Panc1 (cell line): ENCODE results near the gene ZBTB34.

ENCODE experiments used
- POLR2AphosphoS5 ChIP-seq: IDR thresholded peaks from 2 replicates; pipeline ENCODE4 v1.6.1; 2012; ENCODE audit warnings: mild to moderate bottlenecking, low read depth, low read length, moderate library complexity
- SIN3A ChIP-seq: IDR thresholded peaks from 2 replicates; pipeline ENCODE4 v1.6.1; 2012; ENCODE audit warnings: low read depth, mild to moderate bottlenecking, low read length, moderate library complexity, borderline replicate concordance; ENCODE audit not compliant: insufficient read depth
- TF ChIP-seq, protein P1 (sequence below): fragments of 450-650 bp; IDR thresholded peaks from 2 replicates; pipeline ENCODE4 v1.5.1; 2017; ENCODE audit warnings: mild to moderate bottlenecking

DNA sequence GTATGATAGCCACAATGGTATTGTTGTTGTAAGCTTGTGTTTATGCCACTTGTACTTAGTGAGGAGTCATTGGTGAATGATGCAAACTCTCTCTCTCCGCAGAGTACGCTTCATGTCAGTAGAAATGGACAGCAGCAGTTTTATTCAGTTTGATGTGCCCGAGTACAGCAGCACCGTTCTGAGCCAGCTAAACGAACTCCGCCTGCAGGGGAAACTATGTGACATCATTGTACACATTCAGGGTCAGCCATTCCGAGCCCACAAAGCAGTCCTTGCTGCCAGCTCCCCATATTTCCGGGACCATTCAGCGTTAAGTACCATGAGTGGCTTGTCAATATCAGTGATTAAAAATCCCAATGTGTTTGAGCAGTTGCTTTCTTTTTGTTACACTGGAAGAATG lies 18.8 kb downstream of the ZBTB34 start:
- TF ChIP-seq, protein P1, sequence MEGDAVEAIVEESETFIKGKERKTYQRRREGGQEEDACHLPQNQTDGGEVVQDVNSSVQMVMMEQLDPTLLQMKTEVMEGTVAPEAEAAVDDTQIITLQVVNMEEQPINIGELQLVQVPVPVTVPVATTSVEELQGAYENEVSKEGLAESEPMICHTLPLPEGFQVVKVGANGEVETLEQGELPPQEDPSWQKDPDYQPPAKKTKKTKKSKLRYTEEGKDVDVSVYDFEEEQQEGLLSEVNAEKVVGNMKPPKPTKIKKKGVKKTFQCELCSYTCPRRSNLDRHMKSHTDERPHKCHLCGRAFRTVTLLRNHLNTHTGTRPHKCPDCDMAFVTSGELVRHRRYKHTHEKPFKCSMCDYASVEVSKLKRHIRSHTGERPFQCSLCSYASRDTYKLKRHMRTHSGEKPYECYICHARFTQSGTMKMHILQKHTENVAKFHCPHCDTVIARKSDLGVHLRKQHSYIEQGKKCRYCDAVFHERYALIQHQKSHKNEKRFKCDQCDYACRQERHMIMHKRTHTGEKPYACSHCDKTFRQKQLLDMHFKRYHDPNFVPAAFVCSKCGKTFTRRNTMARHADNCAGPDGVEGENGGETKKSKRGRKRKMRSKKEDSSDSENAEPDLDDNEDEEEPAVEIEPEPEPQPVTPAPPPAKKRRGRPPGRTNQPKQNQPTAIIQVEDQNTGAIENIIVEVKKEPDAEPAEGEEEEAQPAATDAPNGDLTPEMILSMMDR: no peak
- TF ChIP-seq SIN3A (no peak), POLR2AphosphoS5 (no peak)
